Stimulated activated naive CD8-positive, alpha-beta T cell treated with anti-CD3 and anti-CD28 coated beads, Interleukin-15, Interleukin-2, amounts not matched to agents 100 U/mL and 50 U/mL, for 24 hours (primary cell): ENCODE results near the gene HEY2.
A peak's percentile ranks its signal among the peaks of the same experiment; 100 is the strongest.
"Not testable (repeated sequence)": the region's sequence is repeated elsewhere in the genome, so short reads cannot be mapped to it uniquely, and the experiment has no call there.

ENCODE experiments used
- ATAC-seq: fragments of 150-1000 bp; cut with Tn5 transposase; one replicate; pipeline ENCODE4 v1.10.0; 2021
- DNase-seq: peaks from one replicate; pipeline ENCODE4 v3.0.0; 2021

HEY2 gene

DNA sequence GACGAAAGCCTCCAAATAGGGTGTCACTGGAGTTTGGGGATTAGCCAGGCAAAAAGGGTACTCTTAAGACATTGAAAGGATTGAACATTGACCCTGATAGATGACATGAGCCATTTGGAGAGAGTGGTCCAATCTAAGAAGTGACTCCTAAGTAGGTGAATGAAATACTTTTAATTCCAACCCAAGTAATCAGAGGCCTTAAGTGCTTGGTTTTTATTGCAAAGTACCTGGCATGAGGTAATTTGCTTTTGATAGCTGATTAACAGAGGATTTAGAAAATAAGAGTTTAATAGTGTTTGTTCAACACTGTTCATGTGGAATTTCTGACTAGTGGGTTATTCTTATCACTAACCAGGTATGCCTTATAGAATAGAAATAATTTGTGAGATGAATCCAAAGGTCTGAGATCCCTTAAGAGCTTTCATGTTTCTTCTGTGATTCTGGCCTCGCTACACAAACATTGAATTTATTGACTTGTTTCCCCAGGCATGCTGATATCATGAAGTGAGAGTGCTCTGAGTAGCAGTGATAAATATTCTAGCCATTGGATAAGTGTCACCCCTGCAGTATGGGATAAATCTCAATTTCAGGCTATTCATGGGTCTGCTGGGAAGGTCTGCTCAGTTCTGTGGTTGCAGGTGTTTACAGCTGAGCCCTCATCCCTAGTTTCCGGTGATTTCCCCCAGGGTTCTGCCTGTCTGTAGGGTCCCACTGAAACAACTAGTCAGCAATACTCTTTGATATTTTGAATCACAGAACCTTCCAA, 47.9 kb downstream of the HEY2 start:
- ATAC-seq (no peak), DNase-seq (no peak)

- no peak for DNase-seq
These were observed 48.5 kb downstream of the HEY2 start for GRCh38 chr6:125797886-125798444.

DNA sequence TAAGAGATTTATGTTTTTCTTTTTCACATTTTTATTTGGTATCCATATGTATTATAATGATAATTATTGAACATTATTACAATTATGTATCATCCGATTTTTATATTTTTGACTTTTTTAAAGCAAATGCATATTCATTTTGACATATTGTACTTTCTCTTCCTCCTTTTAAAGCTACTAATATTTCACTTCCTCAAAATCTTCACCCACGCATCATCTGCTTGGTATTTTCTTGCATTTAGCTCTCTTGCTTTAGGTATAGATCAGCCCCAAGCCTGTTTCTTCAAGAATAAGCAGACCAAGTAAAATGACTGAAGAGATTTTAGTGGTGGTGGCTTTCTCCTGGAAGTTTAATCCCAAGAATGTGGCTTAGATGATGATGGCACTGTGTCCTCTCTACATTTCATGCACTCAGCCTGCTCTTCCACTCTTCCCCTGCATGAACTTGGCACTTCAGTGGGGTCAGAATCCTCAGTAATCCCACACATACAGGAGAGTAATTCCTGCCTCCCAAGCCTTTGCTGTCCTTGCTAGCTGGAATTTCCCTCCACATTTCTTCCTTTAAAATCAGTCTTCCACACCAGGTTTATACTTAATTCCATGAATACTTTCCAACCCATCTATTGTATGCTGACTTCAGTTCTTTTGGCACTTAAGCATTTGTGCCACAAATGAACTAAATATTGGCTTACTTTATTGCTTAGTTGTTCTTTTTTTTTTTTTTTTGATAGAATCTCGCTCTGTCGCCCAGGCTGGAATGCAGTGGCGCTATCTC, 49.5 kb downstream of the HEY2 start:
- ATAC-seq = no peak
- DNase-seq = no peak

More at GRCh38 chr6:125797886-125798444, 48.5 kb downstream of the HEY2 start:
- ATAC-seq = no peak

DNA sequence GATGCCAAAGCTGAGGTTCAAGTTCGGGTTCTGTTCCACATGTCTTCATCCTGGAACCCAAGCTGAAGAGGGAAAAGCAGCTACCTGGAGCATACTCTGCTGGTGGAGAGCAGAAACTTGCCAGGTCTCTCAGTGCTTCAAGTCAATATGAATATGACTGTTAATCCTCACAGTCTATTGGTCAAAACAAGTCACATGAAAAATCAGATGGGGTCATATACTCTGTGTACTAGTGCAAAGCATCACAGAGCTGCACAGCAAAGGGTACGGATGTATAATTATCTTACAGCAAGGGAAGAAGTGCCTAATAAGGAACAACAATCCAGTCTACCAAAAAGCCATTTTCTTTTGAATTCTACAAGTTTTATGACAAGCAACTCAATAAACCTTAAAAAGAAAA, 53.0 kb downstream of the HEY2 start:
- no peak for DNase-seq
- ATAC-seq = no peak

- DNase-seq (no peak), ATAC-seq (no peak)
These were observed 53.5 kb downstream of the HEY2 start for GRCh38 chr6:125802943-125803377.

DNA sequence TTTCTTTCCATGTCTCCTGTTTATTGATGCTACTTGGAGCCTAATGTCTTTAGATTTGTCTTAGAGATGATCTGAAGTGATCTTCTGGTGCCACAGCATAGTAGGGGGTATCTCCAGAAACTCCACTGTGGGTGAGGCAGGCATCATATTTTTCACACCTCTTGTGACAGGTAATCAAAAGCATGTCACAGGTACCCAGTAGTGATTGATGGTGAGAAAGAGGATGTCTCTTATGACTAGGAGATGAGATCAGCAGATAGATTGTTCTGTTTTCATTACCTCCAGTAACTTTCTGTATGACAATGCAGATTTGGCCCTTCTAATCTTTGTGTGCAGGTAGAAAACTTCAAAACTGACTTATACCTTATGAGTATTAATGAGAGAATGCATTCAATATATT, 54.8 kb downstream of the HEY2 start:
- DNase-seq = no peak
- ATAC-seq = peak; percentile 77

GRCh38 chr6:125804866-125805425, 55.5 kb downstream of the HEY2 start:
- DNase-seq, ATAC-seq: not testable (repeated sequence)

- no peak for ATAC-seq
- no peak for DNase-seq
These were observed 57.4 kb downstream of the HEY2 start for GRCh38 chr6:125806813-125807212.

DNA sequence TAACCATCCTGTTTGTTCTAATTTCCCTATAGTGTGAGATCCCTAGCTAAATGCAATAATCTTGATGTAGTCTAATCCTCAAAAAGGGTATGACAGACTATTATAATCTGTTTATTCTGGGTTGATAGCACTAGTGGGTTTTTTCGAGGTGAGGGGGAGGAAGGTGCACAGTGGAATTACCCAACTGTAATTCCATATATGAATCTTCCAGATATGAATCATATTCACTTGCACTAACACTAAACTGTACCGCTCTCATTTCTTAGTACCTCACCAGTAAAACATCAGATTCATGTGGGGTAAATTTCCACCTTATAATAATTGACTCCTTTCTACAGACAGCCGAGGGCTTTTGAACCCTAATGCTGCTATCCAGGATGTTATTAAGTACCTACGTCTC, 57.9 kb downstream of the HEY2 start:
- DNase-seq (no peak), ATAC-seq (peak; percentile 63)

DNA sequence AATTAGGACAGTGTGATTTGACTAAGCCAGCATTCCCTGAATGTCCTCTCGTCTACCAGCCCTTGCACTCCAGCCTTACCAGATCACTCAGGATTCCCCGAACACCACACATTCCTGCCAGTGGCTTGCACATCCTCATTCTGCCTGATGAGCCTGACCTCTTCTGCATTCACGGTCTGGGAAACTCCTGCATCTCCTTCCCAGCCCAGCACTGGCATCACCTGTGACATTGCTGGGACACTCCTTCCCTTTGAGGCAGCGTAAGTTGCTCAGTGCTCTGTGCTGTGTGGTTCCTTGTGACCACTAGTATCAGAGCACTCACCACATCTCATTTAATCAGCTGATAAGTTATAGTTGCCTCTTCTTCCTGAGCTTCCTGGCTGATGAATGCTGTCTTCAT, 58.6 kb downstream of the HEY2 start:
- no peak for DNase-seq
- ATAC-seq = no peak

- ATAC-seq (no peak), DNase-seq (no peak)
These were observed 59.2 kb downstream of the HEY2 start for GRCh38 chr6:125808591-125808990.

- DNase-seq (no peak), ATAC-seq (no peak)
These were observed 60.2 kb downstream of the HEY2 start for GRCh38 chr6:125809570-125810170.

GRCh38 chr6:125810445-125810844, 61.0 kb downstream of the HEY2 start:
- no peak for DNase-seq

More at GRCh38 chr6:125810445-125810844, 61.0 kb downstream of the HEY2 start:
- ATAC-seq = no peak
